ENCODE results near the gene BEX5. TPM values are rescaled to one million over a fixed set of nuclear protein-coding genes. Genes with fewer than 3 reads are reported as not detected.
"Not testable (repeated sequence)": the region's sequence is repeated elsewhere in the genome, so short reads cannot be mapped to it uniquely, and the experiment has no call there.

The BEX5 gene
- total and polyA plus RNA-seq, 7 donors: 0.09 to 0.42 (median 0.20) TPM; not detected in 3

- DNase-seq (no peak), ATAC-seq (no peak)
- 23 to 49% (median 28%) methylated on average over 4 of the region's 4 CpGs for WGBS, 3 donors
- Histone ChIP-seq H3K36me3 (ENCODE audit: insufficient read depth in 1 of 2, low read depth in 1 of 2) (no peaks in the 10 kb centered on the region), H3K4me3 (no peak overlapping the region), H3K27ac (no peak overlapping the region), H3K9me3 (no peaks in the 10 kb centered on the region), H3K27me3 (ENCODE audit: insufficient read depth in 3 of 3, low read length in 2 of 3) (peaks cover 0 to 23% (median 4%) of the 10 kb centered on the region in 3 donors), H3K4me1 (no peaks in the 10 kb centered on the region)
- intact Hi-C loops (cut with DNase I): no loop called here
- TF ChIP-seq CTCF (IDR thresholded peaks at IDR 0.05): no peak
Observed at GRCh38 chrX:102138064-102138463, 17.7 kb downstream of the BEX5 start.

DNA sequence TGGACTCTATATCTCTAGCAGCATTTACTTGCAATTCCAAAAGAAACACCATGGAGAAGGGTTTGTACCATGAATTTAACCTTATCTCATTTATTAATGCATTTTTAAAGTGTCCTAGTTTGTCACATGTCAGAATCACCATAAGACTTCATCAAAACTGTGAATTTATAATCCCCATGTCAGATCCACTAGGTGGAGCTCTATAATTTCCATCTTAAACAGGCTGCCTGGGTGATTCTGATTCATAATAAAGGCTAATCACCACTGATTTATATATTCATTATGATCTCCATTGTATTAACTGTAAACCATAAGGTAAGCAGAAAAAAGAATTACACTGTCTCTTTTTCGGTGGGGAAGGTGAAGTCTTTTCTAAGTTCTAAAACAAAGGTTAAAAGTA lies 26.3 kb downstream of the BEX5 start:
- Histone ChIP-seq H3K9me3 (no peaks in the 10 kb centered on the region), H3K4me3 (no peak overlapping the region), H3K36me3 (ENCODE audit: insufficient read depth in 1 of 2, low read depth in 1 of 2) (no peaks in the 10 kb centered on the region), H3K27me3 (ENCODE audit: insufficient read depth in 3 of 3, low read length in 2 of 3) (peaks cover 0 to 52% (median 0%) of the 10 kb centered on the region in 3 donors), H3K4me1 (no peaks in the 10 kb centered on the region), H3K27ac (no peak overlapping the region)
- intact Hi-C loops (cut with DNase I): no loop called here
- 47 to 88% (median 77%) methylated on average over 1 of the region's 1 CpG for WGBS, 3 donors
- peak; percentile 19 for TF ChIP-seq CTCF (IDR thresholded peaks at IDR 0.05)
- no peak for DNase-seq
- no peak for ATAC-seq

DNA sequence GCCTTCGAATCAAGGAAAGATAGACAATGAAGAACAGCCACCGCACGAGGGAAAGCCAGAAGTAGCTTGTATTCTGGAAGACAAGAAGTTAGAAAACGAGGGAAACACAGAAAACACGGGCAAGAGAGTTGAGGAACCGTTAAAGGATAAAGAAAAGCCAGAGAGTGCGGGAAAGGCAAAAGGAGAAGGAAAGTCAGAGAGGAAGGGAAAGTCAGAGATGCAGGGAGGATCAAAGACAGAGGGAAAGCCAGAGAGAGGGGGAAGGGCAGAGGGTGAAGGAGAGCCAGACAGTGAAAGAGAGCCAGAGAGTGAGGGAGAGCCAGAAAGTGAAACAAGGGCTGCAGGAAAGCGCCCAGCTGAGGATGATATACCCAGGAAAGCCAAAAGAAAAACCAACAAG lies 28.9 kb downstream of the BEX5 start:
- Histone ChIP-seq H3K4me3 (no peak overlapping the region), H3K9me3 (no peaks in the 10 kb centered on the region), H3K27ac (no peak overlapping the region), H3K4me1 (no peaks in the 10 kb centered on the region), H3K36me3 (ENCODE audit: insufficient read depth in 1 of 2, low read depth in 1 of 2) (no peaks in the 10 kb centered on the region), H3K27me3 (ENCODE audit: insufficient read depth in 3 of 3, low read length in 2 of 3) (peaks cover 0 to 58% (median 0%) of the 10 kb centered on the region in 3 donors)
- no peak for DNase-seq
- ATAC-seq: no peak
- intact Hi-C loops (cut with DNase I): no loop called here
- TF ChIP-seq CTCF (IDR thresholded peaks at IDR 0.05): no peak
- WGBS, 3 donors: 37 to 53% (median 37%) methylated on average over 8 of the region's 8 CpGs

- DNase-seq; H3K27ac ChIP-seq; H3K36me3 ChIP-seq (ENCODE audit: insufficient read depth in 1 of 2, low read depth in 1 of 2); H3K4me3 ChIP-seq; H3K9me3 ChIP-seq; intact Hi-C loops (cut with DNase I); ATAC-seq; H3K4me1 ChIP-seq: not testable (repeated sequence)
- 8 to 26% (median 10%) methylated on average over 14 to 21 of the region's 21 CpGs for WGBS, 3 donors
- peaks cover 0 to 58% (median 0%) of the 10 kb centered on the region in 3 donors for H3K27me3 ChIP-seq (ENCODE audit: insufficient read depth in 3 of 3, low read length in 2 of 3)
Observed at GRCh38 chrX:102126080-102126818, 29.5 kb downstream of the BEX5 start.

- ATAC-seq; intact Hi-C loops (cut with DNase I); H3K9me3 ChIP-seq; H3K36me3 ChIP-seq (ENCODE audit: insufficient read depth in 1 of 2, low read depth in 1 of 2); H3K27ac ChIP-seq; DNase-seq; H3K4me1 ChIP-seq; H3K4me3 ChIP-seq: not testable (repeated sequence)
- WGBS, 3 donors: 0 to 26% (median 0%) methylated on average over 2 to 31 of the region's 38 CpGs
- H3K27me3 ChIP-seq (ENCODE audit: insufficient read depth in 3 of 3, low read length in 2 of 3): peaks cover 0 to 53% (median 0%) of the 10 kb centered on the region in 3 donors
Observed at GRCh38 chrX:102125436-102125835, 30.3 kb downstream of the BEX5 start, which contains the start of gene TCEAL2. Gene TCEAL2, plus strand, starts transcription at chrX:102125679. Its CDS starts 1,152 bp downstream, at chrX:102126831.

DNA sequence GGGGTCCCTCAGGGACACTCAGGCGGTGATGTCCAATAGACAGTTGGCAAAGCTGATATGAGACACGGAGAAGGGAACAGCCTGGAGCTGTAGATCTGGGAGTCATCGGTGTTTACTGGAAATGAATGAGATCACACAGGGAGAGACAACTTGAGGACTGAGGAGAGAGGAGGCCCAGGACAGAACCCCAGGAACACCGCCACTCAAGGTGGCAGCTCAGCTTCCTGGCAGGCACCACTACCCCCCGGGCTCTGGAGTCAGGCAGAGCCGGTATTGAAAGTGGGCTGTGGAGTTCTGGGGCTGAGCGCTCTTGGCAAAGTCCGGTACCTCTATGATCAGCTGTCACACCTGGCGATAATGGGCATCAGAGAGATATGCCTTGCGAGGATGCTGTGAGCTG lies 30.8 kb downstream of the BEX5 start:
- H3K9me3 ChIP-seq; intact Hi-C loops (cut with DNase I); H3K27ac ChIP-seq; ATAC-seq; DNase-seq; H3K4me1 ChIP-seq; H3K4me3 ChIP-seq; H3K36me3 ChIP-seq (ENCODE audit: insufficient read depth in 1 of 2, low read depth in 1 of 2): not testable (repeated sequence)
- H3K27me3 ChIP-seq (ENCODE audit: insufficient read depth in 3 of 3, low read length in 2 of 3): peaks cover 0 to 49% (median 0%) of the 10 kb centered on the region in 3 donors
- 9 to 40% (median 13%) methylated on average over 5 to 8 of the region's 10 CpGs for WGBS, 3 donors

Data from psoas muscle (tissue), 8 donors.